ENCODE data around the gene RSL24D1.

The RSL24D1 gene

GRCh38 chr15:55196458-55197361, at the start of gene RSL24D1:
TSS of gene RSL24D1 (minus strand) at chr15:55196941. CDS start at chr15:55196890, 51 bp downstream.
- peak; percentile 95 for DNase-seq

GRCh38 chr15:55245059-55245458, 48.3 kb upstream of the RSL24D1 start:
- DNase-seq, result no peak

GRCh38 chr15:55241891-55242290, 45.1 kb upstream of the RSL24D1 start:
- no peak for DNase-seq

GRCh38 chr15:55241186-55241585, 44.4 kb upstream of the RSL24D1 start:
- DNase-seq, result no peak

- DNase-seq, result no peak
Observed at GRCh38 chr15:55240125-55240760, 43.5 kb upstream of the RSL24D1 start.

GRCh38 chr15:55239440-55240124, 42.8 kb upstream of the RSL24D1 start:
- DNase-seq, result no peak

- no peak for DNase-seq
Observed at GRCh38 chr15:55238877-55239276, 42.1 kb upstream of the RSL24D1 start.

- no peak for DNase-seq
Observed at GRCh38 chr15:55237219-55238130, 40.7 kb upstream of the RSL24D1 start.

- DNase-seq, result no peak
Observed at GRCh38 chr15:55235546-55236036, 38.9 kb upstream of the RSL24D1 start.

- no peak for DNase-seq
Observed at GRCh38 chr15:55234800-55235104, 38.0 kb upstream of the RSL24D1 start.

GRCh38 chr15:55234104-55234799, 37.5 kb upstream of the RSL24D1 start:
- no peak for DNase-seq

GRCh38 chr15:55231455-55231854, 34.7 kb upstream of the RSL24D1 start:
- no peak for DNase-seq

GRCh38 chr15:55230953-55231352, 34.2 kb upstream of the RSL24D1 start:
- no peak for DNase-seq

GRCh38 chr15:55230051-55230670, 33.4 kb upstream of the RSL24D1 start:
- no peak for DNase-seq

GRCh38 chr15:55226127-55226526, 29.4 kb upstream of the RSL24D1 start:
- DNase-seq, result no peak

- DNase-seq, result no peak
Observed at GRCh38 chr15:55224892-55225291, 28.2 kb upstream of the RSL24D1 start.

- no peak for DNase-seq
Observed at GRCh38 chr15:55222588-55222987, 25.8 kb upstream of the RSL24D1 start.

- peak; percentile 73 for DNase-seq
Observed at GRCh38 chr15:55221090-55222011, 24.6 kb upstream of the RSL24D1 start.

- no peak for DNase-seq
Observed at GRCh38 chr15:55220606-55221005, 23.9 kb upstream of the RSL24D1 start.

- DNase-seq, result no peak
Observed at GRCh38 chr15:55218056-55218455, 21.3 kb upstream of the RSL24D1 start.
